HL-60/S4 treated with retinoic acid at 250 ng/mL for 4 days and 3 days (cell line): ENCODE measurements around the gene ADCY1.
"Not testable (repeated sequence)": the region's sequence is repeated elsewhere in the genome, so short reads cannot be mapped to it uniquely, and the experiment has no call there.

Experiments
- in situ Hi-C: fragments of 300-500 bp; cut with MboI; formaldehyde crosslinking; loops from 2 replicates; pipeline ENCODE4 v1.7.0; 2022; ENCODE audit warnings: low sequenced_read_pairs

ADCY1 gene

GRCh38 chr7:45573661-45574415, at the start of gene ADCY1:
TSS of gene ADCY1 (plus strand) at chr7:45574368. CDS start at chr7:45574544, 176 bp downstream.
- in situ Hi-C loops: no loop called here

DNA sequence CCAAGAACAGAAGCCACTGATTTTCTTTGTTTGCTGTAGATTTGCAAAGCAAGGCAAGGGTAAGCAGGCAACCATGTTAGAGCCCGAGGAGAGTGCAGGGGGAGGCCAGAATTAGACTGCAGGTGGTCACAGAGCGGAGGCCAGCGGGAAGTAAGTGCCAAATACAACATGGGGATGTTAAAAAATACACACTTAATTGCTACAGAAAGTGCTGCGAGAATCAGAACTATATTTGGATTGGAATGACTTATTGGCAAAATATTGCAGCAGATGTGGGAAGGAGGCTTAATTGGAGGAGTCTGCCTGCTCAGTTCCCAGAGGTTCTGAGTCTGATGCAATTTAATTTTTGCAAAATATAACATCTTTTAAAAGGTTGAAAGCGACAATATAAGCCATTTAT, 49.7 kb upstream of the ADCY1 start:
- in situ Hi-C loops: no loop called here

- in situ Hi-C loops: no loop called here
Measured at GRCh38 chr7:45525057-45525456, 49.1 kb upstream of the ADCY1 start.

GRCh38 chr7:45543473-45543872, 30.7 kb upstream of the ADCY1 start:
- in situ Hi-C loops: no loop called here

- in situ Hi-C loops: not testable (repeated sequence)
Measured at GRCh38 chr7:45545105-45545710, 29.0 kb upstream of the ADCY1 start.

GRCh38 chr7:45548917-45549316, 25.3 kb upstream of the ADCY1 start:
- in situ Hi-C loops: not testable (repeated sequence)

DNA sequence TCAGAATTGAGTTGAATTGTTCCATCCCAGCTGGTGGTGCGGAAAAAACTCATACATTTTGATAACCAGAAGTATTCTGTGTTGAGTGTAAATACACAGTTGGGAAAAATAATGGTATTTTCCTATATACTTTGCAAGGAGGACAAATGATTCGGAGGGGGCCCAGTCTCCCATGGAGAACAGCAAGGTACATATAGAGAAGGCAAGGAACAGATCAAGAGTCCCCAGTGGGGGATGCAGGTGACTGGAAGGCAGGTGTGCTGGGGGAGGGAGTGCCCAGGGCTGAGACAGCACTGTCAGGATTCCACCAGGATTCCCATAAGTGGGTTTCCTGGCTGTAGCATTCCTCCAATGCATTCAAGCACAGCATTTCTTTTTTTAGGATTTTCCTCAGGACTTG, 10.8 kb upstream of the ADCY1 start:
- in situ Hi-C loops: no loop called here

DNA sequence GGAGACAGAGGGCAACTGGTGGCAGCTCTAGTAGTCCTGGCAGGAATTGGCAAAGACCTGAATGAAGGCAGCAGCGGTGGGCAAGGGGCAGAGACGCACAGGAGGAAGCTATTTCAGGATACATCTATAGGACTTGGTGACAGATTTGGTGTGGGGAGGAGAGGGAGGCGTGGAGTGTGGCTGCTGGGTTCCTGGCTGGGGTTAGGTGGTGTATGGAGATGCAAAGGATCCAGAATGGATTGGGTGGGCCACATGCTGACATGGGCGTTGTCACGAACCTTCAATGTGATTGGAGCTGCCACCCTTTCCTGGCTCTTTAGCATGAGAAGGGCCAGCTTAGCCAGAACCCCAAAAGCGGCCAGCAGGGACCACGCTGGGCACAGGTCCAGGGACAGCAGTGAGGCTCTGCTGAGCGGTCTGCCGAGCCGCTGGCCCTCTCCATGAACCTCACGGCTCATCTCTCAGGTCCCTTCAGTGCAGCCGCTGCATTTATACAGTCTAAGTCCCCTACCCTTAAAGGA, 10.2 kb upstream of the ADCY1 start:
- in situ Hi-C loops: no loop called here

- in situ Hi-C loops: no loop called here
Measured at GRCh38 chr7:45564485-45564884, 9.7 kb upstream of the ADCY1 start.

GRCh38 chr7:45564886-45565455, 9.2 kb upstream of the ADCY1 start:
- in situ Hi-C loops: no loop called here

DNA sequence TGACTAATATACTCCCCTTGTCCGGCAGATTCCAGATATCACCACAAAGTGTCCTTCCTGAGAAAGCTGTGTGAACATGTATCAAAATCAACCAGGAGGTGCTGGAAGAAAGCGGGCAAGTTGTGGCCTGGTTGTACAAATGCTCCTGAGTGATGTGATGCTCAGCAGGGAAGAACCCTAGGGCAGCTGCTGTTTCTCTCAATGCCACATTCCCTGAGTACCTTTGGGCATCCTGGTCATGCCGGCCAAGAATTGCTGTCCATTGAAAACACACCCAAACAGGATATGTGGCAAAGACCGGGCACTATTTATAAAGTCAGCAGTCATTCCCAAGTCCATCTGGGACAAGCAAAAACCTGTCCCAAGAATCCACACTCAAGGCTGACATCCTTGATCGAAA, 7.8 kb upstream of the ADCY1 start:
- in situ Hi-C loops: no loop called here

DNA sequence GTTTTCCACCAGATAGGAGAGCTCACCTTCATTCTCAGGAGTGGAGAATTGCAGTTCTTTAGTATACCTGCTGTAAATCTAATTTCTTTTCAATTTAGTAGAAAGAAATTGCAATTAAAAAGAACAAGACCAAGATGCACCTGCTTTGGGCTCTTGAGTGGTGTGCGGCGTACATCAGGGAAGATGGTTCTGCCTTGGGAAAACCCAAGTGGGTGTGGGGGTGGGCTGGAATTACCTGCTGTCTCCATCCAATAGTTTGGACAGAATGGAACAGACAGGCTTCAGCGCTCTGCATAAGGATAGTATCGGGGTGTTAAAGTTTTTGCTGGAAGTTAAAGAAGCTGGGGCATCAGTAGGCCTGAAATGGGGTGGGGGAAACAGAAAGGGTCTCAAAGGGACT, 7.2 kb upstream of the ADCY1 start:
- in situ Hi-C loops: no loop called here

DNA sequence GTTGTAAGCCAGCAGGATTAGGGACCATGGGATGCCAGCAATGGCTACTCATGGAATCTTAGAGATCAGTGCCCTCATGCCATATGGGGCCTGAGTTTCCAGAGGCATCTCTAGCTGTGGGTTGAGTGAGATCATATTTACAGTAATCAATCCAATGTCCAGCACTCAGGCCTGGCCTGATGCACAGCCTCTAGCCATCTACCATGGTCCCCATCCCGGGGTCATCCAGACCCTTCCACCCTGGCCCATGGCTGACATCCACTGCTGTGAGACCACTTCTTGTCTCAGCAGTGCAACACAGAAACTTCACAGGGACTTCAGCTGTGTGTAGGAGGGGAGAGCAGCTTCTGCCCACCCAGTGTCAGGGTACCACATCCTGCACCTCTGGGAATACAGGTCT, 6.5 kb upstream of the ADCY1 start:
- in situ Hi-C loops: no loop called here

GRCh38 chr7:45568536-45569289, 5.5 kb upstream of the ADCY1 start:
- in situ Hi-C loops: no loop called here

DNA sequence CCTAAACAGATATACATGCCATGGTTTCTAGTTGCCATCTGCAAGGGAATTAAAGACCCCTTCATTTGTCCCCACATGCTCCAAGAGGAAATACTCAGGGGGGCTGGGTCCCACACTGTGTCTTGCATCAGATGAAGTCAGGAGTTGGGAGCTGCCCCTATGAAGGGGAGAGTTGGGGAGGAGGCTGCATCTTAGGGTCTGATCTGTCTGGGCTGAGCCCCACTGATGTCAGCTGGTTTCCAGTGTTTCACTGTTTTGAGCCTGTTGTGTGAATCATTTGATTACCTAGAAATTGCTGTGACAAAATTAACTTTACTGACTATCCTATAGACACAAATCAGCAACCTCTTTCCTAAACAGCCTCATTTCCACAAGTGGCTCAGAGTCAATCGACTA, 4.9 kb upstream of the ADCY1 start:
- in situ Hi-C loops: no loop called here

DNA sequence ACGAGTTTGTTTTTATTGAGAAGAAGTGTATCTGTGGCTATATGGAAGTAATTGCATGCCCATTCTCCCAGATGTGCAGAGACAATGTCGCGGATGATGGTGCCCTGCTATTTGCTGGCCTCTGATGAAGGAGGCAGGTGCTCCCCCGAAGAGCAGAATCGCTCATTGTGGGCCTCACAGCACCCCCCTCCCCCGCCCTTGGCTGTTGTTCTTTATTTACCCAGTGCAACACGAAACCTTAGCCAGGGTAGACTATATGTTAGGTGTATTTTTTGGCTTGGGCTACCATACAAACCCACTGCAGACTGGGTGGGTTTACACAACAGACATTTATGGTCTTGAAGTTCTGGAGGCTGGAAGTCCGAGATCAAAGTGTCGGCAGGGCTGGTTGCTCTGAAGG, 3.4 kb upstream of the ADCY1 start:
- in situ Hi-C loops: no loop called here

- in situ Hi-C loops: no loop called here
Measured at GRCh38 chr7:45573204-45573603, 964 bp upstream of the ADCY1 start.

DNA sequence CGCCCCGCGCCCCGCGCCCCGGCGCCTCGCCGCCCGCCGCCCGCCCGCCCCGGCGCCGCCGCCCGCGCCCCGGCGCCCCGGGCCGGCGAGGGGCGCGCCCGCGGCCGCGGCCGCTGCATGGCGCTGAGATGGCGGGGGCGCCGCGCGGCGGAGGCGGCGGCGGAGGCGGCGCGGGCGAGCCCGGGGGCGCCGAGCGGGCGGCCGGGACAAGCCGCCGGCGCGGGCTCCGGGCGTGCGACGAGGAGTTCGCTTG, 174 bp downstream of the ADCY1 start:
- in situ Hi-C loops: no loop called here

DNA sequence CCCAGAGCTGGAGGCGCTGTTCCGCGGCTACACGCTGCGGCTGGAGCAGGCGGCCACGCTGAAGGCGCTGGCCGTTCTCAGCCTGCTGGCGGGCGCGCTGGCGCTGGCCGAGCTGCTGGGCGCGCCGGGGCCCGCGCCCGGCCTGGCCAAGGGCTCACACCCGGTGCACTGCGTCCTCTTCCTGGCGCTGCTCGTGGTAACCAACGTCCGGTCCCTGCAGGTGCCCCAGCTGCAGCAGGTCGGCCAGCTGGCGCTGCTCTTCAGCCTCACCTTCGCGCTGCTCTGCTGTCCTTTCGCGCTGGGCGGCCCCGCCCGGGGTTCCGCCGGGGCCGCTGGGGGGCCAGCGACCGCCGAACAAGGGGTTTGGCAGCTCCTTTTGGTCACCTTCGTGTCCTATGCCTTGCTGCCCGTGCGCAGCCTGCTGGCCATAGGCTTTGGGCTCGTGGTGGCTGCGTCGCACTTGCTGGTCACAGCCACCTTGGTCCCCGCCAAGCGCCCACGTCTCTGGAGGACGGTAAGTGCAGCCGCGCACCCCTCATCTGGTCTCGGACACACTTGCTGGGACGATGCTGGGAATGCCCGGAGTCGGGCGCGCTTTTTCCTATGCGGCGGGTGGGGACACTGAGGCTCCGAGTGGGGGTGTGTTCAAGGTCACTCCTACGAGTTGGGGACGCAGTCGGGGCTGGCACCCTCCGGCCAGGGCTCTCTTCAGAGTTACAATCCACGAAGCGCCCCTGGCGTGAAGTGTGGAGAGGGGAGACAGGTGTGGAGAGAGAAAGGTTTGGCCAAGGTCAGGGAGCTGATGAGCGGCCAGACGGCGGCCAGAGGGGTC, 717 bp downstream of the ADCY1 start:
- in situ Hi-C loops: no loop called here

GRCh38 chr7:45575501-45576248, 1.5 kb downstream of the ADCY1 start:
- in situ Hi-C loops: no loop called here
